Stomach (tissue), 9 donors: Measurements from ENCODE around the gene ALG14. TPM values are rescaled to one million over a fixed set of nuclear protein-coding genes. Genes with fewer than 3 reads are reported as not detected.

Source experiments
- DNase-seq, 2 donors: peaks; one replicate each; pipeline versions ENCODE4 v3.0.0 to v3.0.0-alpha.2; 2013 to 2019
- H3K27ac ChIP-seq, 5 donors: fragments of 200-600 bp in 4 of 5; sonication (generic) in 4 of 5; one replicate each; pipeline ENCODE4 v1.5.1; 2013 to 2019; ENCODE audit warnings: mild to moderate bottlenecking in 1 of 5, moderate library complexity in 1 of 5
- H3K27me3 ChIP-seq, 3 donors: fragments of 200-600 bp; sonication (generic); one replicate each; pipeline ENCODE4 v1.5.1; 2017 to 2019; ENCODE audit warnings: mixed run types in 1 of 3
- H3K36me3 ChIP-seq, 4 donors: fragments of 200-600 bp; sonication (generic); 1 replicate in 3 of 4; 2 replicates in 1 of 4; pipeline ENCODE4 v1.5.1; 2016 to 2019
- H3K4me1 ChIP-seq, 4 donors: fragments of 200-600 bp; sonication (generic); one replicate each; pipeline ENCODE4 v1.5.1; 2016 to 2019
- H3K4me3 ChIP-seq, 4 donors: fragments of 200-600 bp; sonication (generic) in 3 of 4; one replicate each; pipeline ENCODE4 v1.5.1; 2016 to 2019; ENCODE audit warnings: mild to moderate bottlenecking in 1 of 4
- H3K9me3 ChIP-seq, 4 donors: fragments of 200-600 bp; sonication (generic); one replicate each; pipeline ENCODE4 v1.5.1; 2016 to 2019
- EP300 ChIP-seq: sonication (generic); formaldehyde crosslinking; IDR thresholded peaks from one replicate; pipeline ENCODE4 v1.6.1; 2017; ENCODE audit warnings: antibody characterized with exemption
- POLR2A ChIP-seq, 4 donors: fragments of 450-650 bp; IDR thresholded peaks; one replicate each; pipeline ENCODE4 v1.6.1; 2016; ENCODE audit warnings: antibody characterized with exemption in 4 of 4, control low read depth in 2 of 4, mild to moderate bottlenecking in 1 of 4, moderate library complexity in 1 of 4
- POLR2AphosphoS5 ChIP-seq, 3 donors: sonication (generic); formaldehyde crosslinking; IDR thresholded peaks; one replicate each; pipeline ENCODE4 v1.6.1; 2016; ENCODE audit warnings: antibody characterized with exemption in 3 of 3
- WGBS, 5 donors: extraction: QIAGEN DNeasy Blood & Tissue Kit in 3 of 5; methylation state at CpG; one replicate each; pipeline versions ENCODE4 v1.1.5 to v1.1.7; 2013 to 2018; 5-methylcytosine and 5-hydroxymethylcytosine counted together
- intact Hi-C: fragments of 100-400 bp; cut with DNase I; formaldehyde crosslinking; loops from one replicate; pipeline ENCODE4 v1.15.1; 2023; ENCODE audit warnings: low total_unique reads
- polyA plus RNA-seq, 3 donors: library from polyadenylated mRNA; stranded (reverse); fragments of 200-250 nt; gene quantifications; one replicate each; pipeline ENCODE4 v1.2.3, GENCODE V29; 2013
- total RNA-seq, 5 donors: library from RNA; depleted of rRNA; stranded (reverse); fragments of >200 nt; gene quantifications; one replicate each; pipeline versions ENCODE4 v1.1.0 to v1.2.3, GENCODE V29; 2014 to 2016
- TF ChIP-seq, protein P1 (sequence below), 7 experiments: fragments of 450-650 bp in 4 of 7; fragments of 200-600 bp in 3 of 7; sonication (generic) in 3 of 7; IDR thresholded peaks; one replicate each; pipeline ENCODE4 v1.5.1; 2016 to 2019; ENCODE audit warnings: antibody characterized with exemption in 7 of 7, control low read depth in 2 of 7, mild to moderate bottlenecking in 1 of 7
- donor health status: healthy with polysubstance abuse.
- donor health status: Bipolar disorder and iron deficiency.
- donor health status: healthy.

The ALG14 gene
- total and polyA plus RNA-seq, 8 donors: under 0.01 to 3.5 (median 1.1) TPM; not detected in 1

DNA sequence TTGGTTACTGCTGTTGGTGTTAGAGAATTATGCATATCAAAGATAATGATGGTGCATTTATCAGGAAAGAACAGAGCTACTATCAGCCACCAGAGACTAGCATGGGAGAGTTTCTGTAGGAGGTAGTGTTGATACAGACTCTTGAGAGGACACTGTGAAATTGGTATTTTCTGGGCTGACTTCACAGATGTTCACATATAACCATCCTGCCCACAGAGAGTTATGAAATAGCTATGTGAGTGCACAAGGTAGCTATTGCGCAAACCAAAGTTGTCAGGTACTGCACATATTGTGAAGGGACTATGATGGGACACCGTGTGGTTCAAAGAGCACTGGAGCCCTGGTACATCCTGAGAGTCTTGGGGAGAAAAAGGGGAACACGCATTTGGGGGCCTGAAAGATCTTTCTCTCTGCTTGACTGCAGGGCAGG lies 43.0 kb upstream of the ALG14 start:
- Histone ChIP-seq H3K36me3 (no peaks in the 10 kb centered on the region), H3K9me3 (no peaks in the 10 kb centered on the region), H3K4me1 (peaks cover 10 to 38% (median 23%) of the 10 kb centered on the region in 4 donors), H3K27me3 (peaks cover 0 to 16% (median 0%) of the 10 kb centered on the region in 3 donors), H3K27ac (no peak overlapping the region), H3K4me3 (no peak overlapping the region)
- DNase-seq: no peak
- intact Hi-C loops: no loop called here
- WGBS, 5 donors: 77 to 90% (median 84%) methylated on average over 3 of the region's 3 CpGs
- no peak for TF ChIP-seq POLR2AphosphoS5 (IDR thresholded peaks at IDR 0.05)
- no peak for TF ChIP-seq EP300
- TF ChIP-seq, protein P1, sequence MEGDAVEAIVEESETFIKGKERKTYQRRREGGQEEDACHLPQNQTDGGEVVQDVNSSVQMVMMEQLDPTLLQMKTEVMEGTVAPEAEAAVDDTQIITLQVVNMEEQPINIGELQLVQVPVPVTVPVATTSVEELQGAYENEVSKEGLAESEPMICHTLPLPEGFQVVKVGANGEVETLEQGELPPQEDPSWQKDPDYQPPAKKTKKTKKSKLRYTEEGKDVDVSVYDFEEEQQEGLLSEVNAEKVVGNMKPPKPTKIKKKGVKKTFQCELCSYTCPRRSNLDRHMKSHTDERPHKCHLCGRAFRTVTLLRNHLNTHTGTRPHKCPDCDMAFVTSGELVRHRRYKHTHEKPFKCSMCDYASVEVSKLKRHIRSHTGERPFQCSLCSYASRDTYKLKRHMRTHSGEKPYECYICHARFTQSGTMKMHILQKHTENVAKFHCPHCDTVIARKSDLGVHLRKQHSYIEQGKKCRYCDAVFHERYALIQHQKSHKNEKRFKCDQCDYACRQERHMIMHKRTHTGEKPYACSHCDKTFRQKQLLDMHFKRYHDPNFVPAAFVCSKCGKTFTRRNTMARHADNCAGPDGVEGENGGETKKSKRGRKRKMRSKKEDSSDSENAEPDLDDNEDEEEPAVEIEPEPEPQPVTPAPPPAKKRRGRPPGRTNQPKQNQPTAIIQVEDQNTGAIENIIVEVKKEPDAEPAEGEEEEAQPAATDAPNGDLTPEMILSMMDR (IDR thresholded peaks at IDR 0.05): no peak
- no peak for TF ChIP-seq POLR2A (IDR thresholded peaks at IDR 0.05)

DNA sequence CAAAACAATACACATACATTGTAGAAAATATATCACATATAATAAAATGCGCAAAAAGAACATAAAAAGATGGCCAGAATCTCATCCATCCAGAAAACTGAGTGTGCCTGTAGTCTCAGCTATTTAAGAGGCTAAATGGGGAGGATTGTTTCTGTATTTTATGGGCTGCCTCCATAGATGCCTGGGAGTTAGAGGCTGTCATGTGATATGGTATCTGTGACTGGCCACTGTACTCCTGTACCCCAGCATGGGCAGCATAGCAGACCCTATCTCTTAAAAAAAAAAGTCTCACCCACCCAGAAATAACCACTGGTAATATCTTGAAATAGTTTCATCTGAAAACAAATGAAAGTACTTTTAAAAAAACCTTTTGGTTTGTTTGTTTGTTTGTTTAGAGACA lies 40.9 kb upstream of the ALG14 start:
- H3K4me3 ChIP-seq: no peak overlapping the region
- H3K9me3 ChIP-seq: no peaks in the 10 kb centered on the region
- H3K4me1 ChIP-seq: peaks cover 8 to 21% (median 16%) of the 10 kb centered on the region in 4 donors
- intact Hi-C loops: no loop called here
- H3K27me3 ChIP-seq: peaks cover 0 to 16% (median 0%) of the 10 kb centered on the region in 3 donors
- H3K36me3 ChIP-seq: no peaks in the 10 kb centered on the region
- no peak for DNase-seq
- H3K27ac ChIP-seq: no peak overlapping the region
- 91 to 100% (median 100%) methylated on average over 1 of the region's 1 CpG for WGBS, 5 donors
- TF ChIP-seq POLR2A (IDR thresholded peaks at IDR 0.05) (no peak), EP300 (no peak), POLR2AphosphoS5 (IDR thresholded peaks at IDR 0.05) (no peak)
- TF ChIP-seq, protein P1 (IDR thresholded peaks at IDR 0.05): no peak

DNA sequence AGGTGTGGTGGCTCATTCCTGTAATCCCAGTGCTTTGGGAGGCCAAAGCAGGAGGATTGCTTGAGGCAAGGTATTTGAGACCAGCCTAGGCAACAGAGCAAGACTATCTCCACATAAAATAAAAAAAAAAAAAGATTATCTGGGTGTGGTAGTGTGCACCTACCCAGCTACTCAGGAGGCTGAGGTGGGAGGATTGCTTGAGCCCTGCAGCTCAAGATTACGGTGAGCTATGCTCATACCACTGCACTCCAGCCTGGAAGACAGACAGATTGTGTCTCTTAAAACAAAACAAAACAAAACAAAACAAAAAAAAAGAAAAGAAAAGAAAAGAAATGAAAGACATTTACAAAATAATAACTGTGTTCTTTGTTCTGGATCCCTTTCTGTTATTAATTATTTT lies 38.3 kb upstream of the ALG14 start:
- 79 to 93% (median 84%) methylated on average over 1 of the region's 1 CpG for WGBS, 5 donors
- Histone ChIP-seq H3K9me3 (no peaks in the 10 kb centered on the region), H3K4me1 (peaks cover 0 to 3% (median under 1%) of the 10 kb centered on the region in 4 donors), H3K4me3 (no peak overlapping the region), H3K36me3 (no peaks in the 10 kb centered on the region), H3K27ac (no peak overlapping the region), H3K27me3 (no peaks in the 10 kb centered on the region)
- DNase-seq: no peak
- TF ChIP-seq EP300 (no peak), POLR2AphosphoS5 (IDR thresholded peaks at IDR 0.05) (no peak), POLR2A (IDR thresholded peaks at IDR 0.05) (no peak)
- TF ChIP-seq, protein P1 (IDR thresholded peaks at IDR 0.05): no peak
- intact Hi-C loops: no loop called here

DNA sequence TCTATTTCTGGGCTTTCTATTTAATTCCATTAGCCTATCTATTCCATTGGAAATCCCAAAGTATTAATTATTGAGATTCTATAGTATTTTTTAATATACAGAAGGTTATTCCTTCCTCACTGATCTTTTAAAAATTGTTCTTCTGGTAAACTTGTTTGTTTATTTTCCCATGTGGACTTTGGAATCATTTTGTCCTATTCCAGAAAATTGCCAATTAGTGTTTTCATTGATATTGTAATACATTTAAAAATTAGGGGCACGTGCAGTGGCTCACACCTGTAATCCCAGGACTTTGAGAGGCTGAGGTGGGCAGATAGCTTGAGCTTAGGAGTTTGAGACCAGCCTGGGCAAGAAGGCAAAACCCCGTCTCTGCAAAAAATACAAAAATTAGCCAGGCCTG lies 36.0 kb upstream of the ALG14 start:
- no peak overlapping the region for H3K4me3 ChIP-seq
- no peaks in the 10 kb centered on the region for H3K4me1 ChIP-seq
- H3K36me3 ChIP-seq: no peaks in the 10 kb centered on the region
- no peaks in the 10 kb centered on the region for H3K27me3 ChIP-seq
- TF ChIP-seq, protein P1 (IDR thresholded peaks at IDR 0.05): no peak
- TF ChIP-seq POLR2A (IDR thresholded peaks at IDR 0.05): no peak
- no peak for TF ChIP-seq POLR2AphosphoS5 (IDR thresholded peaks at IDR 0.05)
- TF ChIP-seq EP300: no peak
- no peak overlapping the region for H3K27ac ChIP-seq
- WGBS, 5 donors: 91 to 98% (median 92%) methylated on average over 2 of the region's 2 CpGs
- DNase-seq: no peak
- no peaks in the 10 kb centered on the region for H3K9me3 ChIP-seq
- intact Hi-C loops: no loop called here
